GM18498 (cell line): Measurements from ENCODE around the gene MMP11.

Experiments used
- ATAC-seq: cut with Tn5 transposase; IDR thresholded peaks from one replicate; pipeline ENCODE4 v1.9.1; 2021; ENCODE audit warnings: mild to moderate bottlenecking, moderate library complexity; ENCODE audit not compliant: unreplicated experiment

The MMP11 gene

DNA sequence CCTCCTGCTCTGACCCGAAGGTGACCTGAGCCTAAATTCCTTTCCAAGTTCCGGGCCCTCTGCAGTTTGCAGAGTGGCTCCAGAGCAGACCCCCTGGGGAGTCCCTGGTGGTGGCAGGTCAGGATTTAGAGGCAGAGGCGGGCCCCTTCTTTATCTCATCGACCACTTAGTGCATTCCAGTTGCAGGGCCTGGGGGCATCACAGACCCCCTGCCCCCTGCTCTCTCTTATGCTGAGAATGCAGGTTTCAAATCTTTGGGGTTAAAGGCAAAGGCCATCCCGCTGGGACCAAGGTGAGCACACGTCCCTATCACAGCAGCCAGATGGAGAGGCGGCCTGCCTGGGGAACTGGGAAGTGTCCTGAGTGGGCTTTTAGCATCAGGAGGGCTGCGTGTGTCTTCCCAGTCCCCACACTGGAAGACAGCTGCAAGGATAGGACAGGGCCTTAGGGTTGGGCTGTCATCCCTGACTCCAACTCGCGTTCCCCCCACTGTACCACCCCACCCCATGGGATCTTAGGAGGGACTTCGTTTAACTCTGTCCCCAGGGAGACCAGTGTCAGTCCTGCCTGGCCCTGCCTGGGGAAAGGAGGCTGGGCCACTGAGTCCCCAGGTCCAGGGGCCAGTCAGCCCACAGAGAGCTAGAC, 54.8 kb downstream of the MMP11 start:
- no peak for ATAC-seq

DNA sequence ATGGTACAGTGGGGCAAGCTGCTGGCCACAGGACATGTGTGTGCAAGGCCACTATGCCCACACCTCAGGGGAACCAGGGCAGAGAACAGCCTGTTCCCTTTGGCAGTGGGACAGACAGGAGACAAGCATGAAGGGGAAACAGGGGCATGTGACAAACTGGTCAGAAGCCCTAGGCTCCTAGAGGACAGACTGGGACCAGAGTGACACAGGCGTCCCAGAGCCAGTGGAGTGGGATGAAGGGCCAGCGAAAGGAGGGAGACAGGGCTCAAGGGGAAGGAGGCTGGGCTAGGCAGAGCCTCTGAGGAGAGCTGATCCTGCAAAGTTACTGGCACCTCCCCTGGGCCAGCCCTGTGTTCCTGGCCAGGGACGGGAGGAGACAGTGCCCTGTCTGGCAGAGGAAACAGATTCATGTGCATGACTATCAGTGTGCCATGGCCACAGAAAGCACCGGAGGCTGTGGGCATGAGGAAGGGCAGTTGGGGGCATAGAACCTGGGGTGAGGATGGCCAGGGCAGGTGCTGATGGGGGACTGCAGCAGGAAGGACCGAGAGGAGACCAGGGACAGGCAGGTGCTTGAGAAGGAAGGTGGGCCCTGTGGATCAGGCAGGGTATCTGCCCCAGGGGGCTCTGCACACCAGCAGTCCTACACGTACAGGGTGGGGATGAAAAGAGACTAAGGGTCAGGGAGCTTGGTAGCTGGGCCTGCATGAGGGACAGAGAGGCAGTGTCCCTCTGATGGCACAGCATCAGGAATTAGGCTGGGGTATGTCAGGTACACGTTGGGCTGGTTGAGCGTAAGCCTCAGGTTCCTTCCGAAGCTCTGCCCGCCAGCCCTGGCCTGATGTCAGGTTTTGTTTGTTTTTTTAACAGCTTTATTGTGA, 56.4 kb downstream of the MMP11 start:
- no peak for ATAC-seq

DNA sequence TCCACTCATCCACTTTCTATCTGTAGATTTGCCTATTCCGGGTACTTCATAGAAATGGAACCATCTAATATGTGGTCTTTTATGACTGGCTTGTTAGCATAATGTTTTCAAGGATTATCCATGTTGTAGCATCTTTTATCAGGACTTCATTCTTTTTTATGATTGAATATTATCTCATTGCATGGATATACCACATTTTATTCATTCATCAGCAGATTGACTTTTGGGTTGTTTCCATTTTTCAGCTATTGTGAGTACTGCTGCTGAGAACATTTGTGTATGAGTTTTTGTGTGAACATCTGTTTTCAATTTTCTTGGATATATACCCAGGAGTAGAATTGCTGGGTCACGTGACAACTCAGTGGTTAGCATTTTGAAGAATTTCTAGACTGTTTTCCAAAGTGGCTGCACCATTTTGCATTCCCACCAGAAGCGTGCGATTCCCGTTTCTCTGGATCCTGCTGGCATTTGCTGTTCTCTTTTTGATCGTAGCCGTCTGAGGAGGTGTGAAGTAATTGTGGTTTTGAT, 57.3 kb downstream of the MMP11 start:
- ATAC-seq: no peak

DNA sequence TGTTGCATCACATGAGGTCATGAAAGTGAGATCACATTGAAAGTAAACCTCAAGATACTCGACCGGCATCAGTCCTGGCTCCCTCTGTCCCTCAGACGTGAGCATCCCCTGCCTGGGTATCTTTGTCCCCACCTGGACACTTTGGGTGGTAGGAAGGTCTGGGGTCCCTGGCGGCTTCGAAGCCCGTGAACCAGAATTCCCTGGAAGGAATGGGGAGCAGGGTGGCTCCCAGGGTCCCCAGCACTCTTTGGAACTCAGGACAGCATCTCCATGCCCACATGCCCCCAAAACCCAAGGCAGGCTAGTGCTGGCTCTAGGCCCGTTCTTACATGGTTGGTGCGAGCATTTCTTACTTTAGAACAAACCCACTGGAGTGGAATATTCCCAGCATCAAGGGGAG, 58.6 kb downstream of the MMP11 start:
- no peak for ATAC-seq

DNA sequence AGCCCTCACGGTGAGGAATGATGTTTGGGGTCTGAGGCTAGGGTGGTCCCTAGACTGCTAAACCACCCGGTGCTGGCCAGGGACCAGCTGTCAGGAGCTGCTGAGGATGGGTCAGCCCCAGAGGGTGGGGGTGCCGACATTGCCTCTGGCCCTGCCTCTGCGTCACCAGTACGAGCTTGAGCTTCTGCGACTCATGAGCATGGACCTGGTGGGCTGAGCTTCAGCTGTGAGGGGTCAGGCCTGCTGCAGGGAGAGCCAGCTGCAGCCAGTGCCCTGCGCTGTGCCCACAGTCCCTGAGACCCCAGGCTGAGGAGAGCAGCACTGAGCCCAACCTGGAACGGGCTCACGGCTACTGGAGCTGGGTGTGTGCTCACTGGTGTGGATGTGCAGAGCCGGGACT, 59.1 kb downstream of the MMP11 start:
- no peak for ATAC-seq

DNA sequence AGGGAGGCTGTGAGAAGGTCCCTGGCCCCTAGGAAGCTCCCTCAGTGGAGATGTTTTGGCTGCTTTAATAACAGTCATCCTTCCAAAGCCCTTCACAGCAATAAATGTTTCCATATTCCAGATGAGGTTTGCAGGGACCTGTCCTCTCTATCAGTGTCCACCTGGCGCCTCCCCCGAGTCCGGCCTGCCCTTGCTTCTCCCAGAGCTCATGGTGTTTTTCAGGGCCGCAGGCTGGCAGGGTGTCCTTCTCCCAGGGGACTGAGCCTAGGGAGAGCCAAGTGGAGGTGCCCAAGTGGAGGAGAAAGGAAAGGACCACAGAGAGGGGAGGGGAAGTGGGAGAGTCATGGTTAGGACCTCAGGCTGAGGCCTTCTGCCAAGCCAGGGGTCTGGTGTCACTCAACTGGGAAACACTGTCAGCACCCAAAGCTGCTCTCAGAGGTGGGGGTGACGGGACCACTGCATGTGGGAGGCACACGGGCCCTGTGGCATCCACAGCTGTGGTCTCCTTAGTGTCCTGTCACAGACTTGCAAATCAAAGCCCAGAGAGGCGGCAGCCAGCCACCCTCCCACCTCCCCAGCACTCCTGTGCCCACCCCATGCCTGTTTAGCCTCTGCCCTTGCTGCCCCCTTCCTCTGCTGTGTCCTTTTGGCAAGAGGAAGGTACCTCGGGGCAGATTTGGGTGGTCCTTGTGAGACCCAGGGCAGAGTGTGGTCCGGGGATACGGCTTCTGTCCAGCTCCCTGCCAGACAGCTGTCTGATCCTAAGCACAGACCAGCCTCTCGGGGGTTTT, 59.8 kb downstream of the MMP11 start:
- ATAC-seq: no peak

DNA sequence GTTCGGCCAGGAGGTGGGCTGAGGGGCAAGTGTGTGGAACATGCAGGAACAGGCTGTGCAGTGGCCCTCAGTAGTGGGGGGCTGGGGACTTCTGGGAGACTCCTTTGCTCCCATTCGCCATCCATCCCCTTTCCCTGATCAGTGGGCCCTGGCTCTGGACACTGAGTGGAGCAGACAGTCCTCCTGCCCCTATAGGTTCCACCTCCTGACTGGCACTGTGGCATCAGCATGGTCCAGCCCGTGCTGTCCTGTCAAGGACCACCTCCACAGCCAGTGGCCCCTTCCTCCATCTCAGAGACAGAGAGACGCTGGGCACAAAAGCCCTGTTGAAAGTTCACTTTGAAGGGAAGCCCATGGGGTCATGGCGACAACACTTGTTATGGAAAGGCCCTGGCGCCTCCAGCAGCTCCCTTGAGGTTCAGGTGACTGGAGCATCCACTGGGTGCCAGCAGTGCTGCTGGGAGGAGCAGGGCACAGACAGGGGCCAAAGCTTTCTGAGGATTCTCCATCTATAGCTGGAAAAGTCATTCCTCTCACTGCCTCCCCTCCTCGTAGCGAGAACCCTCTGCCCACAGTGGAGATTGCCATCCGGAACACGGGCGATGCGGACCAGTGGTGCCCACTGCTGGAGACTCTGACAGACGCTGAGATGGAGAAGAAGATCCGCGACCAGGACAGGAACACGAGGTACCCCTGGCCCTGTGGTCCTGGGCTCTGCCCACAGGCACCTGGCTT, 60.5 kb downstream of the MMP11 start:
- no peak for ATAC-seq
